Thoracic aorta (tissue), 2 donors: ENCODE results near the gene SPATA6L. TPM values are rescaled to one million over a fixed set of nuclear protein-coding genes. Genes with fewer than 3 reads are reported as not detected.

Experiments
- ATAC-seq: fragments of 150-250 bp; one replicate; pipeline ENCODE4 v1.8.0; 2017; ENCODE audit warnings: low read depth; ENCODE audit not compliant: insufficient number of reproducible peaks, low FRiP score
- DNase-seq: peaks from one replicate; pipeline ENCODE4 v3.0.0-alpha.2; 2020; ENCODE audit warnings: low spot score
- H3K27ac ChIP-seq, 2 donors: fragments of 200-600 bp; sonication (generic); 1 replicate in 1 of 2; 2 replicates in 1 of 2; pipeline ENCODE4 v1.5.1; 2016; ENCODE audit warnings: mild to moderate bottlenecking in 2 of 2, moderate library complexity in 2 of 2
- H3K27me3 ChIP-seq: fragments of 200-600 bp; sonication (generic); replicated peaks from 2 replicates; pipeline ENCODE4 v1.6.0; 2016; ENCODE audit warnings: mild to moderate bottlenecking; ENCODE audit not compliant: insufficient read depth
- H3K36me3 ChIP-seq: fragments of 200-600 bp; sonication (generic); one replicate; pipeline ENCODE4 v1.5.1; 2016
- H3K4me1 ChIP-seq, 2 donors: fragments of 200-600 bp; sonication (generic); 1 replicate in 1 of 2; 2 replicates in 1 of 2; pipeline versions ENCODE4 v1.5.1 to v1.6.0; 2016; ENCODE audit warnings: low read depth in 2 of 2, mild to moderate bottlenecking in 1 of 2; ENCODE audit not compliant: control insufficient read depth in 1 of 2
- H3K4me3 ChIP-seq: fragments of 200-600 bp; sonication (generic); 2 replicates; pipeline ENCODE4 v1.5.1; 2016; ENCODE audit warnings: mild to moderate bottlenecking
- H3K9me3 ChIP-seq: fragments of 200-600 bp; sonication (generic); 2 replicates; pipeline ENCODE4 v1.5.1; 2016
- total RNA-seq, 2 donors: library from RNA; depleted of rRNA; stranded (reverse); fragments of >200 nt; gene quantifications; one replicate each; pipeline versions ENCODE4 v1.1.0 to v1.2.3, GENCODE V29; 2016
- TF ChIP-seq, protein P1 (sequence below): fragments of 200-600 bp; sonication (generic); IDR thresholded peaks from one replicate; pipeline ENCODE4 v1.5.1; 2019; ENCODE audit warnings: antibody characterized with exemption

SPATA6L gene
- total RNA-seq, 2 donors from 2014 or later = 1.8 to 2.4 TPM

DNA sequence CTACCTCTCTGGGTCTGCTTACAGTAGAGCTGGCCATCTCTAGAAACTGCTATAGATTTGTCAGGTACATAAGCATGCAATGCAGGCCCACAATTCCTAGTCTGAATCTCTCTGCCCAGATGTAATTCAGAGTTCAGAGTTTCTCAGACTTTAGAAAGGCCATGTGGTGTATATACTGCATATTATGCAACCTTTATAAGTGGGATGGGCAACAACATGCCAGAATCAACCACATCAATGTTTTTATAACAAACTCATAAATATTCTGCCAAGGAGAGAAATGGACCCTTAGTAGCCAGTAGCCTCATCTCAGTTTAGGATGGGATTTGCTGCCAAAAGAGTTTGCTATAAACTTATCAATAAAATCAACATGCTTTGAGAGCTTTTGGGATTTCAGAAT is 97.2 kb downstream of the SPATA6L start:
- no peaks in the 10 kb centered on the region for H3K4me1 ChIP-seq
- no peak overlapping the region for H3K4me3 ChIP-seq
- H3K27ac ChIP-seq = no peak overlapping the region
- no peaks in the 10 kb centered on the region for H3K27me3 ChIP-seq
- TF ChIP-seq, protein P1, sequence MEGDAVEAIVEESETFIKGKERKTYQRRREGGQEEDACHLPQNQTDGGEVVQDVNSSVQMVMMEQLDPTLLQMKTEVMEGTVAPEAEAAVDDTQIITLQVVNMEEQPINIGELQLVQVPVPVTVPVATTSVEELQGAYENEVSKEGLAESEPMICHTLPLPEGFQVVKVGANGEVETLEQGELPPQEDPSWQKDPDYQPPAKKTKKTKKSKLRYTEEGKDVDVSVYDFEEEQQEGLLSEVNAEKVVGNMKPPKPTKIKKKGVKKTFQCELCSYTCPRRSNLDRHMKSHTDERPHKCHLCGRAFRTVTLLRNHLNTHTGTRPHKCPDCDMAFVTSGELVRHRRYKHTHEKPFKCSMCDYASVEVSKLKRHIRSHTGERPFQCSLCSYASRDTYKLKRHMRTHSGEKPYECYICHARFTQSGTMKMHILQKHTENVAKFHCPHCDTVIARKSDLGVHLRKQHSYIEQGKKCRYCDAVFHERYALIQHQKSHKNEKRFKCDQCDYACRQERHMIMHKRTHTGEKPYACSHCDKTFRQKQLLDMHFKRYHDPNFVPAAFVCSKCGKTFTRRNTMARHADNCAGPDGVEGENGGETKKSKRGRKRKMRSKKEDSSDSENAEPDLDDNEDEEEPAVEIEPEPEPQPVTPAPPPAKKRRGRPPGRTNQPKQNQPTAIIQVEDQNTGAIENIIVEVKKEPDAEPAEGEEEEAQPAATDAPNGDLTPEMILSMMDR = no peak
- no peak for DNase-seq
- no peaks in the 10 kb centered on the region for H3K9me3 ChIP-seq
- no peak for ATAC-seq
- H3K36me3 ChIP-seq = no peaks in the 10 kb centered on the region

DNA sequence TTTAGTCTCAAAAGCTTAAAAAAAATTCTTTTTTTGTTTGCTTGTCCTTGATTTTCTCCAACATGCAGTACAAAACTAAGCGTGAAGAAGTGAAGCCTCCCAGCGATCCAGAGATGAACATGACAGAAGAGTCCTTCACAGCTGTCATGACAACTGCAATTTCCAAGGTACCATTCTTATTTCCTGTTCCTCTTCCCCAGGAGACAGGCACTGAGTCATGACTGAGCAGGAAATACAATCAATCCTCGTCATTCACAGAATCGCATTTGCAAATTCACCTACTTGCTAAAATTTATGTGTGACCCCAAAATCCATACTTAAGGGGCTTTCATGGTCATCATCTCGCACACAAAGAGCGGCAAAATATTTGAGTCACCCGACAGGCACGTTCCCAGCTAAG is 98.7 kb downstream of the SPATA6L start:
- no peak overlapping the region for H3K4me3 ChIP-seq
- no peak overlapping the region for H3K27ac ChIP-seq
- TF ChIP-seq, protein P1 = no peak
- no peak for ATAC-seq
- no peaks in the 10 kb centered on the region for H3K4me1 ChIP-seq
- no peaks in the 10 kb centered on the region for H3K9me3 ChIP-seq
- H3K27me3 ChIP-seq = no peaks in the 10 kb centered on the region
- no peaks in the 10 kb centered on the region for H3K36me3 ChIP-seq
- DNase-seq = no peak

DNA sequence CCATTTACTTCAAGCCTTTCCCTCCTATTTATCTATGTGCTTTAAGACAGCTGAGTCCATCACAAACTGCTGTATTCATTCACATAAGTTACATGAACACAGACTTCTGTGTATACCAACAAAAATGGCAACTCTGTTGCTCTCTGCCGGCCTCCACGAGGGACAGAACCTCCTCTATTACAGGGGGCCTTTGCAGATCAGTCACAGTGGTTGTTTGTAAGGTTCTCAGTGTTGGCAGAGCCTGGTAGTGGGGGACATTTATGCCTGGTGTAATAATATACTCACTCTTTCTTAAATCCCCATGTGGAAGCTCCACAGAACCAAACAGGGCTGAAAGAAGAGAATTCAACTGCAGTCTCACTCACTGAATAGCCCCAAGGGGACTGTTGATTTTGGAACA is 99.5 kb downstream of the SPATA6L start:
- Histone ChIP-seq H3K9me3 (no peaks in the 10 kb centered on the region), H3K4me3 (no peak overlapping the region), H3K4me1 (no peaks in the 10 kb centered on the region), H3K27me3 (no peaks in the 10 kb centered on the region), H3K27ac (no peak overlapping the region), H3K36me3 (no peaks in the 10 kb centered on the region)
- DNase-seq (no peak), ATAC-seq (no peak)
- TF ChIP-seq, protein P1 = no peak

DNA sequence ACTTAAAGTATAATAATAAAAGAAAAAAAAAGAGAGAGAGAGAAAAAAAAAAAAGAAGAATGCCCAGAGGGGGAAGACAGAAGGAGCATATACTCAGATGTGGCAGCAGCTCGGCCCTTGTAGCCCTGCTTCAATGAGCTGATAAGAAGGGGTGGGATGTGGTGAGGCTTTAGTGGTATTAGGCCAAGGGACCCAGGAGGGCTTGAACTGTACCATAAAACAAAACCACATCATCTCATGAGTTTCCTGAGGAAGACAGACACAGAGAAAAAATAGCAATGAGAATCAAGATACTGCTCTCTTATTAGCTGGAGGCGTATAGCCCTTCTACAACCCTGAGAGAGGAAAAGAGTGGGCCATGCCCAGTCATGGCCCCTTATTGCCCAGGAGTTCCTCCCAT is 103.2 kb downstream of the SPATA6L start:
- Histone ChIP-seq H3K27ac (no peak overlapping the region), H3K9me3 (no peaks in the 10 kb centered on the region), H3K36me3 (no peaks in the 10 kb centered on the region), H3K4me1 (no peaks in the 10 kb centered on the region), H3K4me3 (no peak overlapping the region), H3K27me3 (no peaks in the 10 kb centered on the region)
- no peak for ATAC-seq
- no peak for DNase-seq
- TF ChIP-seq, protein P1 = no peak

DNA sequence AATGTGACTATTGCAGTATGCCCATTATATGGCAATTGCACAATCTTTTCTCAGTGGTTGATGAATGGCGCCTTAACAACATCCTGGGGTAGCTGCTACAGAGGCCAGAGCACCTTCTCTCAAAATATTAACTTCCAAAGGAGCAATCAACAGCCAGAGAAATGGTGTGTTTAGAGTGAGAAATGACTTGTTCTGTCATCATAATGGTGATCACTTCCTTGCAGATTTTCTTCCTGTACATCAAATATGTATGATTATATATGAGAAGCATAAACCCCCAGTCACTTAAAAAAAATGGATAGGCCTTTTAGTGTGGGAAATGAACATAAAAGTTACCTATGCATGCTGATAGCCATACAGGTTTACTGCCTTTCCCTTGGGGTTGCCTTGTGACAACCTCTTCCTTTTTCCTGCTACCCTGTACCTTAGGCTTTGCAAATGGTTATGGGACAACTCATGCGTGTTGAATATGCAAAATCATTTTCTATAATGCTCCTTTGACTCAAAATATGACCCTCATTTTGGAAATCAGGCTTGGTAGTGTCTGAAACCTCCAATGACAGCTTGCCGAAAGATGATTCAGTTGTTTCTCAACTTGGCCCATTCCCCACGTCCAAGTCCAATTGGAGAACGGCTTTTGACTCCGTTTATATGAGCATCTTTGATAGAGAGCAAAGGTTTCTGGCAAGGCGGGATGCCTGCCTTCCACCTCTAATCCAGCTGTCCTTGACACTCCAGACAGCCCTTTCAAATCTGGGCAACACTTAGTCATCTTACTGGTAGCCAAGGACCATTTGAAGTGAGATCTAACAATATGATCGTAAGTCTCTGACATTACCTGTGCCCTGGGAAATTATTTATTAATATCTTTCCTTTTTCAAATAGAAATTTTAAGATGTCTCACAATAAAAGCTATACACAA is 106.8 kb downstream of the SPATA6L start:
- H3K4me1 ChIP-seq = no peaks in the 10 kb centered on the region
- H3K36me3 ChIP-seq = no peaks in the 10 kb centered on the region
- TF ChIP-seq, protein P1 = no peak
- no peaks in the 10 kb centered on the region for H3K27me3 ChIP-seq
- no peak for DNase-seq
- H3K4me3 ChIP-seq = no peak overlapping the region
- no peaks in the 10 kb centered on the region for H3K9me3 ChIP-seq
- no peak for ATAC-seq
- H3K27ac ChIP-seq = no peak overlapping the region
